Neural cell (in vitro differentiated cells): ENCODE results near the gene KCNIP3.

ENCODE experiments used
- EP300 ChIP-seq: fragments of 450-650 bp; conservative IDR thresholded peaks from 2 replicates; pipeline ENCODE4 v1.6.1; 2014; ENCODE audit warnings: antibody characterized with exemption, mild to moderate bottlenecking, moderate library complexity; ENCODE audit not compliant: poor library complexity, severe bottlenecking
- EZH2 ChIP-seq: fragments of 200-600, 300-800 bp; shearing (Covaris generic), sonication (generic); IDR thresholded peaks from 2 replicates; pipeline ENCODE4 v1.6.1; 2014; ENCODE audit warnings: antibody characterized with exemption, low read length, borderline replicate concordance, mild to moderate bottlenecking; ENCODE audit not compliant: insufficient read depth, poor library complexity, severe bottlenecking
- MXI1 ChIP-seq: fragments of 450-650 bp; conservative IDR thresholded peaks from 2 replicates; pipeline ENCODE4 v1.6.1; 2014; ENCODE audit warnings: antibody characterized with exemption, mild to moderate bottlenecking; ENCODE audit not compliant: poor library complexity, severe bottlenecking
- POLR2AphosphoS5 ChIP-seq: IDR thresholded peaks from 2 replicates; pipeline ENCODE4 v1.6.1; 2012
- RAD21 ChIP-seq: fragments of 450-650 bp; conservative IDR thresholded peaks from 2 replicates; pipeline ENCODE4 v1.6.1; 2014; ENCODE audit warnings: antibody characterized with exemption, mild to moderate bottlenecking, moderate library complexity
- SMC3 ChIP-seq: fragments of 450-650 bp; conservative IDR thresholded peaks from 2 replicates; pipeline ENCODE4 v1.6.1; 2014; ENCODE audit warnings: antibody characterized with exemption, mild to moderate bottlenecking, moderate library complexity; ENCODE audit not compliant: poor library complexity
- TAF1 ChIP-seq: IDR thresholded peaks from 2 replicates; pipeline ENCODE4 v1.6.1; 2012; ENCODE audit warnings: low read depth
- TF ChIP-seq, protein P1 (sequence below): fragments of 450-650 bp; IDR thresholded peaks from 2 replicates; pipeline ENCODE4 v1.5.1; 2014; ENCODE audit warnings: antibody characterized with exemption, mild to moderate bottlenecking, moderate library complexity; ENCODE audit not compliant: poor library complexity, severe bottlenecking
- TF ChIP-seq, protein P2 (sequence below): IDR thresholded peaks from 2 replicates; pipeline ENCODE4 v1.6.1; 2012; ENCODE audit warnings: borderline replicate concordance

DNA sequence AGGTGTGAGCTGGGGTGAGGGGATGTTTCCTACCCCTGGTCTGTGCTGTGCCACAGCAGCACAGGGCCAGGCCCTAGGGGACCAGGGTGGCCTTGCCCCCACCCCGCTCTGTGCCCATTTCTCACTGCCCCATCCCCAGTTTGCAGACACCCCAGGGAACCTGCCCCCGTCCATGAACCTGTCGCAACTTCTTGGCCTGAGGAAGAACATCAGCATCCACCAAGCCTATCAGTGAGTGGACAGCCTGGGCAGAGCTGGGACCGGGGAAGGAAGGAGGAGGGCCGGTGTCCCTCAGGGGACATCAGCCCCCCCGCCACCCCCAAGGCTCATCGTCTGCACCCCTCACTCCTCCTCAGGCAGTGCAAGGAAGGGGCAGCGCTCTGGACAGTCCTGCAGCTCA is 15.4 kb upstream of the KCNIP3 start:
- TF ChIP-seq EZH2 (no peak), POLR2AphosphoS5 (no peak), RAD21 (no peak), TAF1 (no peak), EP300 (no peak), MXI1 (no peak), SMC3 (no peak)
- TF ChIP-seq, protein P1, sequence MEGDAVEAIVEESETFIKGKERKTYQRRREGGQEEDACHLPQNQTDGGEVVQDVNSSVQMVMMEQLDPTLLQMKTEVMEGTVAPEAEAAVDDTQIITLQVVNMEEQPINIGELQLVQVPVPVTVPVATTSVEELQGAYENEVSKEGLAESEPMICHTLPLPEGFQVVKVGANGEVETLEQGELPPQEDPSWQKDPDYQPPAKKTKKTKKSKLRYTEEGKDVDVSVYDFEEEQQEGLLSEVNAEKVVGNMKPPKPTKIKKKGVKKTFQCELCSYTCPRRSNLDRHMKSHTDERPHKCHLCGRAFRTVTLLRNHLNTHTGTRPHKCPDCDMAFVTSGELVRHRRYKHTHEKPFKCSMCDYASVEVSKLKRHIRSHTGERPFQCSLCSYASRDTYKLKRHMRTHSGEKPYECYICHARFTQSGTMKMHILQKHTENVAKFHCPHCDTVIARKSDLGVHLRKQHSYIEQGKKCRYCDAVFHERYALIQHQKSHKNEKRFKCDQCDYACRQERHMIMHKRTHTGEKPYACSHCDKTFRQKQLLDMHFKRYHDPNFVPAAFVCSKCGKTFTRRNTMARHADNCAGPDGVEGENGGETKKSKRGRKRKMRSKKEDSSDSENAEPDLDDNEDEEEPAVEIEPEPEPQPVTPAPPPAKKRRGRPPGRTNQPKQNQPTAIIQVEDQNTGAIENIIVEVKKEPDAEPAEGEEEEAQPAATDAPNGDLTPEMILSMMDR = no peak
- TF ChIP-seq, protein P2, sequence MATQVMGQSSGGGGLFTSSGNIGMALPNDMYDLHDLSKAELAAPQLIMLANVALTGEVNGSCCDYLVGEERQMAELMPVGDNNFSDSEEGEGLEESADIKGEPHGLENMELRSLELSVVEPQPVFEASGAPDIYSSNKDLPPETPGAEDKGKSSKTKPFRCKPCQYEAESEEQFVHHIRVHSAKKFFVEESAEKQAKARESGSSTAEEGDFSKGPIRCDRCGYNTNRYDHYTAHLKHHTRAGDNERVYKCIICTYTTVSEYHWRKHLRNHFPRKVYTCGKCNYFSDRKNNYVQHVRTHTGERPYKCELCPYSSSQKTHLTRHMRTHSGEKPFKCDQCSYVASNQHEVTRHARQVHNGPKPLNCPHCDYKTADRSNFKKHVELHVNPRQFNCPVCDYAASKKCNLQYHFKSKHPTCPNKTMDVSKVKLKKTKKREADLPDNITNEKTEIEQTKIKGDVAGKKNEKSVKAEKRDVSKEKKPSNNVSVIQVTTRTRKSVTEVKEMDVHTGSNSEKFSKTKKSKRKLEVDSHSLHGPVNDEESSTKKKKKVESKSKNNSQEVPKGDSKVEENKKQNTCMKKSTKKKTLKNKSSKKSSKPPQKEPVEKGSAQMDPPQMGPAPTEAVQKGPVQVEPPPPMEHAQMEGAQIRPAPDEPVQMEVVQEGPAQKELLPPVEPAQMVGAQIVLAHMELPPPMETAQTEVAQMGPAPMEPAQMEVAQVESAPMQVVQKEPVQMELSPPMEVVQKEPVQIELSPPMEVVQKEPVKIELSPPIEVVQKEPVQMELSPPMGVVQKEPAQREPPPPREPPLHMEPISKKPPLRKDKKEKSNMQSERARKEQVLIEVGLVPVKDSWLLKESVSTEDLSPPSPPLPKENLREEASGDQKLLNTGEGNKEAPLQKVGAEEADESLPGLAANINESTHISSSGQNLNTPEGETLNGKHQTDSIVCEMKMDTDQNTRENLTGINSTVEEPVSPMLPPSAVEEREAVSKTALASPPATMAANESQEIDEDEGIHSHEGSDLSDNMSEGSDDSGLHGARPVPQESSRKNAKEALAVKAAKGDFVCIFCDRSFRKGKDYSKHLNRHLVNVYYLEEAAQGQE = no peak
